Inferior parietal cortex (tissue), 1 donor: ENCODE measurements around the gene PIK3R5.

Experiments
- DNase-seq: peaks from one replicate; pipeline ENCODE4 v3.0.0-alpha.2; 2016; ENCODE audit errors: extremely low spot score

PIK3R5 gene

GRCh38 chr17:8879410-8879809 lies 86.1 kb downstream of the PIK3R5 start:
- no peak for DNase-seq

- no peak for DNase-seq
Observed at GRCh38 chr17:8877984-8878383, 87.5 kb downstream of the PIK3R5 start.

- no peak for DNase-seq
Observed at GRCh38 chr17:8875957-8876356, 89.5 kb downstream of the PIK3R5 start.

GRCh38 chr17:8875436-8875835 lies 90.1 kb downstream of the PIK3R5 start:
- no peak for DNase-seq

- DNase-seq, result no peak
Observed at GRCh38 chr17:8873801-8874715, 91.4 kb downstream of the PIK3R5 start.

GRCh38 chr17:8872705-8873435 lies 92.6 kb downstream of the PIK3R5 start:
- no peak for DNase-seq

GRCh38 chr17:8872036-8872704 lies 93.3 kb downstream of the PIK3R5 start:
- DNase-seq, result no peak

GRCh38 chr17:8871081-8871581 lies 94.4 kb downstream of the PIK3R5 start:
- DNase-seq, result no peak

GRCh38 chr17:8870406-8871040 lies 95.0 kb downstream of the PIK3R5 start:
- DNase-seq, result no peak

- no peak for DNase-seq
Observed at GRCh38 chr17:8869114-8869815, 96.2 kb downstream of the PIK3R5 start.

GRCh38 chr17:8868529-8868951 lies 97.0 kb downstream of the PIK3R5 start:
- no peak for DNase-seq

GRCh38 chr17:8868092-8868491 lies 97.4 kb downstream of the PIK3R5 start:
- no peak for DNase-seq

GRCh38 chr17:8867361-8867981 lies 98.0 kb downstream of the PIK3R5 start, which contains the start of gene PIK3R6:
PIK3R6 (minus strand) TSS chr17:8867674; CDS start chr17:8849794, 17,880 bp downstream.
- no peak for DNase-seq

- DNase-seq, result no peak
Observed at GRCh38 chr17:8865811-8866210, 99.7 kb downstream of the PIK3R5 start.

- no peak for DNase-seq
Observed at GRCh38 chr17:8865385-8865784, 100.1 kb downstream of the PIK3R5 start.

GRCh38 chr17:8862213-8863056 lies 103.1 kb downstream of the PIK3R5 start:
- DNase-seq, result no peak

GRCh38 chr17:8861495-8862181 lies 103.9 kb downstream of the PIK3R5 start:
- DNase-seq, result no peak

- DNase-seq, result no peak
Observed at GRCh38 chr17:8859804-8860430, 105.6 kb downstream of the PIK3R5 start.
